ENCODE measurements around the gene MGMT. TPM values are rescaled to one million over a fixed set of nuclear protein-coding genes. Genes with fewer than 3 reads are reported as not detected.

Gene MGMT
- total and polyA plus RNA-seq, 4 donors = 28.2 to 79.1 (median 46.0) TPM

DNA sequence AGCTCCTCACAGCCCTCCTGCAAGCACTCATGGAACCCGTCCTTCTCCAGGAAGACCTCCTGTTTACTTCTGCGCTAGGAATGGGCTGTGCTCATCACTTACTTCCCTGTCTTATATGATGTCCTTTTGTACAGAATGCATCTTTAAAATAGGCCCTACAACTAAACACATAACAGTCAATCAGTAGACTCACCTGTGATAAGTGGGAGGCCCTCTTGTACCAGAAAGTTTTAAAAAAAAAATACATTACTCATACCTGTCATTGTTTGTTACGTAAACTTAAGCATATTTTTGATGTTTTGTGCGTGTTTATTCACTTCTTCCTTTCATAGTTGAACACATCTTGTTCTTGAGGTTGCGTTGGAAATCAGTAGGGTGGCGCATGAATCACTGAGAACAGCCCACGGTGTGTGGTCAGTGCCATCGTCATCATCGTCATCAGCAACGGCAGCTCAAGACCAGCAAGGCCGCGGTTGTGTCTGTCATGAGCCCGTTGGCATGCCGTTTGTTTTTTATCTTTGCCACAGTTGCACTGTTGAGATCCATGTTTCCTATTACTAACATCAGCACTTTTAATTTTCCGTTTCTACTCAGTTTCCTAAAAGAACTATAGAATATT, 232.8 kb downstream of the MGMT start:
- TF ChIP-seq, protein P1, sequence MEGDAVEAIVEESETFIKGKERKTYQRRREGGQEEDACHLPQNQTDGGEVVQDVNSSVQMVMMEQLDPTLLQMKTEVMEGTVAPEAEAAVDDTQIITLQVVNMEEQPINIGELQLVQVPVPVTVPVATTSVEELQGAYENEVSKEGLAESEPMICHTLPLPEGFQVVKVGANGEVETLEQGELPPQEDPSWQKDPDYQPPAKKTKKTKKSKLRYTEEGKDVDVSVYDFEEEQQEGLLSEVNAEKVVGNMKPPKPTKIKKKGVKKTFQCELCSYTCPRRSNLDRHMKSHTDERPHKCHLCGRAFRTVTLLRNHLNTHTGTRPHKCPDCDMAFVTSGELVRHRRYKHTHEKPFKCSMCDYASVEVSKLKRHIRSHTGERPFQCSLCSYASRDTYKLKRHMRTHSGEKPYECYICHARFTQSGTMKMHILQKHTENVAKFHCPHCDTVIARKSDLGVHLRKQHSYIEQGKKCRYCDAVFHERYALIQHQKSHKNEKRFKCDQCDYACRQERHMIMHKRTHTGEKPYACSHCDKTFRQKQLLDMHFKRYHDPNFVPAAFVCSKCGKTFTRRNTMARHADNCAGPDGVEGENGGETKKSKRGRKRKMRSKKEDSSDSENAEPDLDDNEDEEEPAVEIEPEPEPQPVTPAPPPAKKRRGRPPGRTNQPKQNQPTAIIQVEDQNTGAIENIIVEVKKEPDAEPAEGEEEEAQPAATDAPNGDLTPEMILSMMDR (IDR thresholded peaks at IDR 0.05; ENCODE audit: low read depth, low read length, missing input control) = no peak
- TF ChIP-seq TAF1 (conservative IDR thresholded peaks at IDR 0.05) (no peak), NR2F2 (IDR thresholded peaks at IDR 0.05) (no peak), EGR1 (IDR thresholded peaks at IDR 0.05; ENCODE audit: low read depth in 2 of 2) (no peak), GABPA (IDR thresholded peaks at IDR 0.05 in 1 of 2, conservative IDR thresholded peaks at IDR 0.05 in 1 of 2) (no peak), SP1 (IDR thresholded peaks at IDR 0.05) (no peak), RXRA (IDR thresholded peaks at IDR 0.05) (no peak), FOXA1 (IDR thresholded peaks at IDR 0.05) (no peak), FOXA2 (IDR thresholded peaks at IDR 0.05) (no peak), YY1 (IDR thresholded peaks at IDR 0.05) (no peak), HNF4A (conservative IDR thresholded peaks at IDR 0.05) (no peak), HNF4G (IDR thresholded peaks at IDR 0.05) (no peak), RAD21 (IDR thresholded peaks at IDR 0.05) (no peak), JUND (IDR thresholded peaks at IDR 0.05) (no peak)
- TF ChIP-seq, protein P2, sequence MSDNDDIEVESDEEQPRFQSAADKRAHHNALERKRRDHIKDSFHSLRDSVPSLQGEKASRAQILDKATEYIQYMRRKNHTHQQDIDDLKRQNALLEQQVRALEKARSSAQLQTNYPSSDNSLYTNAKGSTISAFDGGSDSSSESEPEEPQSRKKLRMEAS (IDR thresholded peaks at IDR 0.05) = no peak
- TF ChIP-seq, protein P3, sequence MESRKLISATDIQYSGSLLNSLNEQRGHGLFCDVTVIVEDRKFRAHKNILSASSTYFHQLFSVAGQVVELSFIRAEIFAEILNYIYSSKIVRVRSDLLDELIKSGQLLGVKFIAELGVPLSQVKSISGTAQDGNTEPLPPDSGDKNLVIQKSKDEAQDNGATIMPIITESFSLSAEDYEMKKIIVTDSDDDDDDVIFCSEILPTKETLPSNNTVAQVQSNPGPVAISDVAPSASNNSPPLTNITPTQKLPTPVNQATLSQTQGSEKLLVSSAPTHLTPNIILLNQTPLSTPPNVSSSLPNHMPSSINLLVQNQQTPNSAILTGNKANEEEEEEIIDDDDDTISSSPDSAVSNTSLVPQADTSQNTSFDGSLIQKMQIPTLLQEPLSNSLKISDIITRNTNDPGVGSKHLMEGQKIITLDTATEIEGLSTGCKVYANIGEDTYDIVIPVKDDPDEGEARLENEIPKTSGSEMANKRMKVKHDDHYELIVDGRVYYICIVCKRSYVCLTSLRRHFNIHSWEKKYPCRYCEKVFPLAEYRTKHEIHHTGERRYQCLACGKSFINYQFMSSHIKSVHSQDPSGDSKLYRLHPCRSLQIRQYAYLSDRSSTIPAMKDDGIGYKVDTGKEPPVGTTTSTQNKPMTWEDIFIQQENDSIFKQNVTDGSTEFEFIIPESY (IDR thresholded peaks at IDR 0.05) = no peak
- TF ChIP-seq, protein P4, sequence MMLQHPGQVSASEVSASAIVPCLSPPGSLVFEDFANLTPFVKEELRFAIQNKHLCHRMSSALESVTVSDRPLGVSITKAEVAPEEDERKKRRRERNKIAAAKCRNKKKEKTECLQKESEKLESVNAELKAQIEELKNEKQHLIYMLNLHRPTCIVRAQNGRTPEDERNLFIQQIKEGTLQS (IDR thresholded peaks at IDR 0.05) = no peak
- TF ChIP-seq, protein P5, sequence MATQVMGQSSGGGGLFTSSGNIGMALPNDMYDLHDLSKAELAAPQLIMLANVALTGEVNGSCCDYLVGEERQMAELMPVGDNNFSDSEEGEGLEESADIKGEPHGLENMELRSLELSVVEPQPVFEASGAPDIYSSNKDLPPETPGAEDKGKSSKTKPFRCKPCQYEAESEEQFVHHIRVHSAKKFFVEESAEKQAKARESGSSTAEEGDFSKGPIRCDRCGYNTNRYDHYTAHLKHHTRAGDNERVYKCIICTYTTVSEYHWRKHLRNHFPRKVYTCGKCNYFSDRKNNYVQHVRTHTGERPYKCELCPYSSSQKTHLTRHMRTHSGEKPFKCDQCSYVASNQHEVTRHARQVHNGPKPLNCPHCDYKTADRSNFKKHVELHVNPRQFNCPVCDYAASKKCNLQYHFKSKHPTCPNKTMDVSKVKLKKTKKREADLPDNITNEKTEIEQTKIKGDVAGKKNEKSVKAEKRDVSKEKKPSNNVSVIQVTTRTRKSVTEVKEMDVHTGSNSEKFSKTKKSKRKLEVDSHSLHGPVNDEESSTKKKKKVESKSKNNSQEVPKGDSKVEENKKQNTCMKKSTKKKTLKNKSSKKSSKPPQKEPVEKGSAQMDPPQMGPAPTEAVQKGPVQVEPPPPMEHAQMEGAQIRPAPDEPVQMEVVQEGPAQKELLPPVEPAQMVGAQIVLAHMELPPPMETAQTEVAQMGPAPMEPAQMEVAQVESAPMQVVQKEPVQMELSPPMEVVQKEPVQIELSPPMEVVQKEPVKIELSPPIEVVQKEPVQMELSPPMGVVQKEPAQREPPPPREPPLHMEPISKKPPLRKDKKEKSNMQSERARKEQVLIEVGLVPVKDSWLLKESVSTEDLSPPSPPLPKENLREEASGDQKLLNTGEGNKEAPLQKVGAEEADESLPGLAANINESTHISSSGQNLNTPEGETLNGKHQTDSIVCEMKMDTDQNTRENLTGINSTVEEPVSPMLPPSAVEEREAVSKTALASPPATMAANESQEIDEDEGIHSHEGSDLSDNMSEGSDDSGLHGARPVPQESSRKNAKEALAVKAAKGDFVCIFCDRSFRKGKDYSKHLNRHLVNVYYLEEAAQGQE (IDR thresholded peaks at IDR 0.05) = no peak
- no peaks in the 10 kb centered on the region for H3K27me3 ChIP-seq (ENCODE audit: control insufficient read depth in 4 of 4, insufficient read depth in 4 of 4, low read length in 3 of 4)
- no peak overlapping the region for H3K27ac ChIP-seq (ENCODE audit: low read depth in 1 of 2, low read length in 2 of 2)
- WGBS = 93% methylated on average over 15 of the region's 15 CpGs
- peaks cover 0 to 4% (median 1%) of the 10 kb centered on the region in 4 donors for H3K36me3 ChIP-seq (ENCODE audit: control insufficient read depth in 4 of 4, insufficient read depth in 3 of 4, low read depth in 1 of 4, low read length in 3 of 4)
- no peak overlapping the region for H3K9ac ChIP-seq (ENCODE audit: low read depth in 1 of 2, low read length in 2 of 2)
- H3K4me1 ChIP-seq (ENCODE audit: control insufficient read depth in 4 of 4, insufficient read depth in 4 of 4, low read length in 3 of 4) = peaks cover 0 to 5% (median 1%) of the 10 kb centered on the region in 4 donors
- H3K9me3 ChIP-seq (ENCODE audit: control insufficient read depth in 4 of 4, low read length in 3 of 4) = no peaks in the 10 kb centered on the region
- DNase-seq (ENCODE audit: low spot score) = no peak
- H3K4me3 ChIP-seq (ENCODE audit: low read depth in 1 of 3, low read length in 3 of 3) = no peak overlapping the region

All from liver (tissue), 9 donors.